OCI-LY3 (cell line): ENCODE results near the gene CACNA2D3.

ENCODE experiments used
- H2AFZ ChIP-seq: fragments of 200-600, 300-600 bp; shearing (Covaris generic); 2 replicates; pipeline ENCODE4 v1.6.0; 2014; ENCODE audit warnings: antibody characterized with exemption, low read depth, low read length
- H3K27ac ChIP-seq: fragments of 200-600, 300-600 bp; sonication (generic); 2 replicates; pipeline ENCODE4 v1.5.1; 2014; ENCODE audit warnings: mild to moderate bottlenecking, low read length, moderate library complexity, mixed read lengths
- H3K27me3 ChIP-seq: fragments of 200-600, 300-600 bp; sonication (generic); 2 replicates; pipeline ENCODE4 v1.6.1; 2014; ENCODE audit warnings: low read depth, low read length, mixed read lengths
- H3K36me3 ChIP-seq: fragments of 200-600, 300-600 bp; sonication (generic); replicated peaks from 2 replicates; pipeline ENCODE3; 2014; ENCODE audit warnings: low read depth, low read length, mixed read lengths
- H3K4me1 ChIP-seq: fragments of 300-600, 200-600 bp; sonication (generic); 2 replicates; pipeline ENCODE4 v1.6.1; 2014; ENCODE audit warnings: low read length, mixed read lengths
- H3K4me2 ChIP-seq: fragments of 200-600, 300-600 bp; sonication (generic); 2 replicates; pipeline ENCODE4 v1.6.1; 2014; ENCODE audit warnings: low read length, mixed read lengths
- H3K4me3 ChIP-seq: fragments of 300-600, 200-600 bp; sonication (generic); 2 replicates; pipeline ENCODE4 v1.5.1; 2014; ENCODE audit warnings: antibody characterized with exemption, mild to moderate bottlenecking, low read length, moderate library complexity
- H3K79me2 ChIP-seq: fragments of 300-600, 200-600 bp; shearing (Covaris generic); 2 replicates; pipeline ENCODE4 v1.6.1; 2014; ENCODE audit warnings: mild to moderate bottlenecking, low read length, mixed read lengths
- H3K9ac ChIP-seq: fragments of 300-600, 200-600 bp; shearing (Covaris generic); 2 replicates; pipeline ENCODE4 v1.6.0; 2014; ENCODE audit warnings: mild to moderate bottlenecking, low read length, moderate library complexity
- H3K9me3 ChIP-seq: fragments of 200-600, 300-600 bp; shearing (Covaris generic); 2 replicates; pipeline ENCODE4 v1.6.1; 2014; ENCODE audit warnings: low read length, mixed read lengths; ENCODE audit not compliant: insufficient read depth
- H4K20me1 ChIP-seq: fragments of 200-600, 300-600 bp; sonication (generic); 2 replicates; pipeline ENCODE4 v1.6.1; 2016; ENCODE audit warnings: low read length, mixed read lengths; ENCODE audit not compliant: insufficient read depth
- EZH2phosphoT487 ChIP-seq: fragments of 200-600 bp; shearing (Covaris generic); IDR thresholded peaks from 2 replicates; pipeline ENCODE4 v1.6.1; 2018; ENCODE audit warnings: antibody characterized with exemption, mixed run types, low read depth
- TF ChIP-seq, protein P1 (sequence below): fragments of 200-600, 300-600 bp; sonication (generic); IDR thresholded peaks from 2 replicates; pipeline ENCODE4 v1.5.1; 2014; ENCODE audit warnings: antibody characterized with exemption, low read length, low read depth

The CACNA2D3 gene

DNA sequence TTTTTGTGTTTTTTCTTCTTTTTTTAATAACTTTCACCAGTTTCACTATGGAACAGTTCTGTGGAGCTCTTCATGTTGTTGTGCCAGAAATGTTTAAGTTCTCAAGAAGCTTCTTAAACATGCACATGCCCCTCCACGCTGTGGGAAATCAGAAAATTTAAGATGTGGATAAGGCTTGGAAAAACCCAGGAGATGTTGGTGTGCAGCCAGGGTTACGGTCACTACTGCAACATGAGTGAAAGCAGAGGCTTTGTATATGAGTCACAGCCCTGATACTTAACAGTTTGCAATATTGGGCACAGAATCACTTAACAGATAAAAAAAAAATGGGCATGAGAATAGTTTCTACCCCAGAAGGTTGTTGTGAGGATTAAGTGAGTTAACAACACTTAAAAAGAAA lies 405.6 kb downstream of the CACNA2D3 start:
- peaks cover 7% of the 10 kb centered on the region for H3K4me1 ChIP-seq
- no peak overlapping the region for H2AFZ ChIP-seq
- no peak overlapping the region for H3K4me2 ChIP-seq
- no peak overlapping the region for H3K27ac ChIP-seq
- H3K27me3 ChIP-seq, result no peaks in the 10 kb centered on the region
- TF ChIP-seq EZH2phosphoT487, result no peak
- TF ChIP-seq, protein P1, sequence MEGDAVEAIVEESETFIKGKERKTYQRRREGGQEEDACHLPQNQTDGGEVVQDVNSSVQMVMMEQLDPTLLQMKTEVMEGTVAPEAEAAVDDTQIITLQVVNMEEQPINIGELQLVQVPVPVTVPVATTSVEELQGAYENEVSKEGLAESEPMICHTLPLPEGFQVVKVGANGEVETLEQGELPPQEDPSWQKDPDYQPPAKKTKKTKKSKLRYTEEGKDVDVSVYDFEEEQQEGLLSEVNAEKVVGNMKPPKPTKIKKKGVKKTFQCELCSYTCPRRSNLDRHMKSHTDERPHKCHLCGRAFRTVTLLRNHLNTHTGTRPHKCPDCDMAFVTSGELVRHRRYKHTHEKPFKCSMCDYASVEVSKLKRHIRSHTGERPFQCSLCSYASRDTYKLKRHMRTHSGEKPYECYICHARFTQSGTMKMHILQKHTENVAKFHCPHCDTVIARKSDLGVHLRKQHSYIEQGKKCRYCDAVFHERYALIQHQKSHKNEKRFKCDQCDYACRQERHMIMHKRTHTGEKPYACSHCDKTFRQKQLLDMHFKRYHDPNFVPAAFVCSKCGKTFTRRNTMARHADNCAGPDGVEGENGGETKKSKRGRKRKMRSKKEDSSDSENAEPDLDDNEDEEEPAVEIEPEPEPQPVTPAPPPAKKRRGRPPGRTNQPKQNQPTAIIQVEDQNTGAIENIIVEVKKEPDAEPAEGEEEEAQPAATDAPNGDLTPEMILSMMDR, result no peak
- no peaks in the 10 kb centered on the region for H3K36me3 ChIP-seq
- H4K20me1 ChIP-seq, result no peaks in the 10 kb centered on the region
- H3K9ac ChIP-seq, result no peak overlapping the region
- H3K4me3 ChIP-seq, result no peak overlapping the region
- no peaks in the 10 kb centered on the region; the same call in 1 of the 2 replicates for H3K9me3 ChIP-seq
- H3K79me2 ChIP-seq, result no peaks in the 10 kb centered on the region

DNA sequence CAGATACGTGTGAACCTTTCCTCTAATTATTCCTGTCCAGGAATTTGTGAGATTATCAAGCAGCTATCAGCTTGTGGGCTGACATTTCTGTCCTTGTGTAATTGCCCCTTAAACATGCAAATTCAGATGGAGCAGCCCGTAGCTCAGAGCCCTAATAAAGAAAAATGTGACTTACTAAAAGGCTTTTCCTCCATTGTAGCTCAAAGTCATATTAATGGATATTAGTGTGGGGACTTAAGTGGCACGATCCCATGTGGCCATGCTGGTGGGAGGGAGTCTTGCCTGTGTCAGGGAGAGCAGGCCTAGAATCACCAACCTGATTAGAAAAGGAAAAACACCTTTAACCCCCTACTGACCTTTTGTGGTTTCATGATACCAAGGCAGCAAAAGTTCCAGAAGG lies 406.3 kb downstream of the CACNA2D3 start:
- no peak overlapping the region for H3K9ac ChIP-seq
- no peaks in the 10 kb centered on the region for H3K79me2 ChIP-seq
- H3K4me1 ChIP-seq, result peaks cover 7% of the 10 kb centered on the region
- H2AFZ ChIP-seq, result no peak overlapping the region
- H3K36me3 ChIP-seq, result no peaks in the 10 kb centered on the region
- TF ChIP-seq EZH2phosphoT487, result no peak
- TF ChIP-seq, protein P1, result no peak
- H4K20me1 ChIP-seq, result no peaks in the 10 kb centered on the region
- H3K9me3 ChIP-seq, result no peaks in the 10 kb centered on the region; the same call in 1 of the 2 replicates
- H3K27me3 ChIP-seq, result no peaks in the 10 kb centered on the region
- no peak overlapping the region for H3K4me3 ChIP-seq
- no peak overlapping the region for H3K27ac ChIP-seq
- no peak overlapping the region for H3K4me2 ChIP-seq

DNA sequence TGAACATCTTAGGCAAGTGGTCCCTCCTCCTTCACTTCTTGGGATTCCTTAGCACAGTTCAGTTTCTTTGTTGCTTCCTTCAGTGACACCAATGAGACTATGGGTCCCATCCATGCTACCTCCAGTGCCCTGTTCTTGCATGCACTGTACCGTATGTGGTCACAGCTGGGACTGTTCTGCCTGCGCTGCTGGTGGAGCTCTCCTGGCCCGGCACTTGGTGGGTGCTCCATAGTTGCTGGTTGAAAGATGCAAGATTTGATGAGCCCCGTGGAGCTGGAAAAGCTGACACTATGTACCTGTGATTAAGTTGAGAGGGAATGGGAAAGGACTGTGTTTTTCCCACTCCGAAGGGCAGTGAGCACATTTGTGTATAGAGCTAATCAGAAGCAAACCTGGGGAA lies 407.7 kb downstream of the CACNA2D3 start:
- Histone ChIP-seq H3K36me3 (no peaks in the 10 kb centered on the region), H3K4me2 (no peak overlapping the region), H3K9me3 (no peaks in the 10 kb centered on the region; the same call in 1 of the 2 replicates), H3K79me2 (no peaks in the 10 kb centered on the region), H2AFZ (no peak overlapping the region), H3K4me3 (no peak overlapping the region), H3K4me1 (peaks cover 7% of the 10 kb centered on the region), H4K20me1 (no peaks in the 10 kb centered on the region), H3K27me3 (no peaks in the 10 kb centered on the region), H3K9ac (no peak overlapping the region), H3K27ac (no peak overlapping the region)
- TF ChIP-seq, protein P1, result no peak
- TF ChIP-seq EZH2phosphoT487, result no peak

DNA sequence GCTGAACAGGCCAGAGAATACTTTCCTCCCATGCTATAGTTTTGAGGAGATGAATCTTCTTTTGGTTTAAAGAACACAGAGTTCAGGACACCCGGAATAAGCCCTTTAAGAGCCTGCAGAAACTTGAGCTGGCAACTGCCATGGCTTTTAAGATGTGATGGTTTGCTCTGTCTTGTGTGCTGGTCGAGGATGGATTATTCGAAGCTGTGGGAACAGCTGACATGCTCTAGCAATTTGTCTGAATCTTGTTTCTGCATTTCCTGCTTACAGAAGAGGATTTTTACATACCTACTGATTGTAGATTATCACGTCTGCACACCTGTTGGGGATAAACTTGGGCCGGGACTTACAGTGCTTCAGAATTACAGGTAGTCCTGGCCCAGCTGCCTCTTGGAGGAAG lies 408.6 kb downstream of the CACNA2D3 start:
- Histone ChIP-seq H4K20me1 (no peaks in the 10 kb centered on the region), H3K4me3 (no peak overlapping the region), H3K4me1 (peaks cover 7% of the 10 kb centered on the region), H3K27me3 (no peaks in the 10 kb centered on the region), H3K9me3 (no peaks in the 10 kb centered on the region), H3K27ac (no peak overlapping the region), H3K4me2 (no peak overlapping the region), H3K9ac (no peak overlapping the region), H3K36me3 (no peaks in the 10 kb centered on the region), H3K79me2 (no peaks in the 10 kb centered on the region), H2AFZ (no peak overlapping the region)
- TF ChIP-seq, protein P1, result no peak
- no peak for TF ChIP-seq EZH2phosphoT487
